ENCODE measurements around the gene ITGB1BP1. TPM values are rescaled to one million over a fixed set of nuclear protein-coding genes. Genes with fewer than 3 reads are reported as not detected.

ITGB1BP1 gene
- total and polyA plus RNA-seq, 2 of the 13 experiments (the other 11 are each of a cell fraction or from before 2014, with no cell fraction given): 106 to 108 TPM

GRCh38 chr2:9440058-9440727 is 16.9 kb upstream of the ITGB1BP1 start:
- ChIA-PET CTCF (ENCODE audit: low intra/inter-chr PET ratio, low total read pairs) (no interaction called here), POLR2A (no interaction called here)
- in situ Hi-C loops (cut with HindIII; ENCODE audit: extremely low pct_ligation_motif_present, low pct_unique_long_range_greater_than_20kb): no loop called here
- 100% methylated on average over 1 of the region's 1 CpG for WGBS (ENCODE audit: low lambda C conversion rate)
- Histone ChIP-seq H3K36me3 (replicated peaks in 1 of 2; ENCODE audit: control insufficient read depth in 1 of 2, insufficient read depth in 2 of 2, low read length in 2 of 2) (peaks cover 16 to 65% of the 10 kb centered on the region in 2 experiments), H4K20me1 (ENCODE audit: insufficient read depth, low read length) (no peaks in the 10 kb centered on the region), H2AFZ (ENCODE audit: low read length) (no peak overlapping the region), H3K9me3 (ENCODE audit: low read length) (no peaks in the 10 kb centered on the region), H3K4me1 (ENCODE audit: insufficient read depth, low read length) (no peaks in the 10 kb centered on the region), H3K4me2 (ENCODE audit: low read depth, low read length) (no peak overlapping the region), H3K4me3 (replicated peaks in 1 of 3; ENCODE audit: insufficient read depth in 1 of 3, low read depth in 2 of 3, low read length in 3 of 3) (no peak overlapping the region), H3K27me3 (ENCODE audit: control insufficient read depth in 1 of 2, insufficient read depth in 2 of 2, low read length in 2 of 2) (no peaks in the 10 kb centered on the region), H3K27ac (ENCODE audit: extremely low read length, insufficient read depth, low read length) (no peak overlapping the region), H3K9ac (ENCODE audit: insufficient read depth, low read depth, low read length) (no peak overlapping the region), H3K79me2 (ENCODE audit: insufficient read depth, low read length) (no peaks in the 10 kb centered on the region)
- FAIRE-seq (no peak), DNase-seq (ENCODE audit: low spot score) (no peak), ATAC-seq (no peak)
- TF ChIP-seq ZNF331 (CRISPR knock-in tag; IDR thresholded peaks at IDR 0.05) (no peak), ZNF616 (CRISPR knock-in tag; IDR thresholded peaks at IDR 0.05; ENCODE audit: low read depth) (no peak), REL (CRISPR knock-in tag; conservative IDR thresholded peaks at IDR 0.05) (no peak), CREB1 (IDR thresholded peaks at IDR 0.05) (no peak), CREB1 (CRISPR knock-in tag; IDR thresholded peaks at IDR 0.05) (no peak)
- intact Hi-C loops (cut with micrococcal nuclease; ENCODE audit: unreplicated experiment): no loop called here
- BruUV-seq (replicated peaks): no TSS peak

GRCh38 chr2:9439536-9439935 is 16.2 kb upstream of the ITGB1BP1 start:
- 100% methylated on average over 1 of the region's 1 CpG for WGBS (ENCODE audit: low lambda C conversion rate)
- no peak for FAIRE-seq

More at GRCh38 chr2:9439536-9439935, 16.2 kb upstream of the ITGB1BP1 start:
- H3K9me3 ChIP-seq (ENCODE audit: low read length): no peaks in the 10 kb centered on the region
- H3K27ac ChIP-seq (ENCODE audit: extremely low read length, insufficient read depth, low read length): no peak overlapping the region
- CTCF ChIA-PET (ENCODE audit: low intra/inter-chr PET ratio, low total read pairs): no interaction called here
- TF ChIP-seq ZNF446 (CRISPR knock-in tag; IDR thresholded peaks at IDR 0.05): no peak
- no peaks in the 10 kb centered on the region for H4K20me1 ChIP-seq (ENCODE audit: insufficient read depth, low read length)
- intact Hi-C loops (cut with micrococcal nuclease; ENCODE audit: unreplicated experiment) (no loop called here), in situ Hi-C loops (cut with HindIII; ENCODE audit: extremely low pct_ligation_motif_present, low pct_unique_long_range_greater_than_20kb) (loop anchor here (10.0 kb wide), 1 partner anchor 295 kb away; no protein-coding TSS in a partner anchor)
- H3K9ac ChIP-seq (ENCODE audit: insufficient read depth, low read depth, low read length): no peak overlapping the region
- H3K27me3 ChIP-seq (ENCODE audit: control insufficient read depth in 1 of 2, insufficient read depth in 2 of 2, low read length in 2 of 2): no peaks in the 10 kb centered on the region
- H3K4me3 ChIP-seq (replicated peaks in 1 of 3; ENCODE audit: insufficient read depth in 1 of 3, low read depth in 2 of 3, low read length in 3 of 3): no peak overlapping the region
- DNase-seq (ENCODE audit: low spot score) (no peak), ATAC-seq (no peak)
- POLR2A ChIA-PET: no interaction called here
- no peaks in the 10 kb centered on the region for H3K4me1 ChIP-seq (ENCODE audit: insufficient read depth, low read length)
- BruUV-seq (replicated peaks): no TSS peak
- no peak overlapping the region for H2AFZ ChIP-seq (ENCODE audit: low read length)
- peaks cover 17 to 64% of the 10 kb centered on the region in 2 experiments for H3K36me3 ChIP-seq (replicated peaks in 1 of 2; ENCODE audit: control insufficient read depth in 1 of 2, insufficient read depth in 2 of 2, low read length in 2 of 2)
- H3K4me2 ChIP-seq (ENCODE audit: low read depth, low read length): no peak overlapping the region
- H3K79me2 ChIP-seq (ENCODE audit: insufficient read depth, low read length): no peaks in the 10 kb centered on the region

Data from HepG2 (cell line).